Measurements from ENCODE around the gene C1orf35.

- TF ChIP-seq, protein P1, sequence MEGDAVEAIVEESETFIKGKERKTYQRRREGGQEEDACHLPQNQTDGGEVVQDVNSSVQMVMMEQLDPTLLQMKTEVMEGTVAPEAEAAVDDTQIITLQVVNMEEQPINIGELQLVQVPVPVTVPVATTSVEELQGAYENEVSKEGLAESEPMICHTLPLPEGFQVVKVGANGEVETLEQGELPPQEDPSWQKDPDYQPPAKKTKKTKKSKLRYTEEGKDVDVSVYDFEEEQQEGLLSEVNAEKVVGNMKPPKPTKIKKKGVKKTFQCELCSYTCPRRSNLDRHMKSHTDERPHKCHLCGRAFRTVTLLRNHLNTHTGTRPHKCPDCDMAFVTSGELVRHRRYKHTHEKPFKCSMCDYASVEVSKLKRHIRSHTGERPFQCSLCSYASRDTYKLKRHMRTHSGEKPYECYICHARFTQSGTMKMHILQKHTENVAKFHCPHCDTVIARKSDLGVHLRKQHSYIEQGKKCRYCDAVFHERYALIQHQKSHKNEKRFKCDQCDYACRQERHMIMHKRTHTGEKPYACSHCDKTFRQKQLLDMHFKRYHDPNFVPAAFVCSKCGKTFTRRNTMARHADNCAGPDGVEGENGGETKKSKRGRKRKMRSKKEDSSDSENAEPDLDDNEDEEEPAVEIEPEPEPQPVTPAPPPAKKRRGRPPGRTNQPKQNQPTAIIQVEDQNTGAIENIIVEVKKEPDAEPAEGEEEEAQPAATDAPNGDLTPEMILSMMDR (IDR thresholded peaks at IDR 0.05; ENCODE audit: poor library complexity): no peak
- TF ChIP-seq EZH2 (IDR thresholded peaks at IDR 0.05; ENCODE audit: borderline replicate concordance): no peak
Measured at GRCh38 chr1:228136901-228137300, 33.8 kb upstream of the C1orf35 start.

Data from hepatocyte (in vitro differentiated cells).